HepG2 (cell line): ENCODE data around the gene TTC6. TPM values are rescaled to one million over a fixed set of nuclear protein-coding genes. Genes with fewer than 3 reads are reported as not detected.

Experiments used
- AKAP8 ChIP-seq: sonication (generic); formaldehyde crosslinking; IDR thresholded peaks from 2 replicates; pipeline ENCODE4 v1.5.1; 2020; ENCODE audit warnings: mild to moderate bottlenecking, missing genetic modification reagents
- ARID5B ChIP-seq: IDR thresholded peaks from 2 replicates; pipeline ENCODE4 v1.4.0; 2020; ENCODE audit warnings: mild to moderate bottlenecking, missing genetic modification reagents
- BRCA1 ChIP-seq: sonication (generic); formaldehyde crosslinking; IDR thresholded peaks from 2 replicates; pipeline ENCODE4 v1.4.0; 2020; ENCODE audit warnings: missing genetic modification reagents
- CREB1 ChIP-seq, 2 experiments: fragments of 450-650 bp in 1 of 2; IDR thresholded peaks; 2 replicates each; pipeline ENCODE4 v1.6.1; 2016 to 2017; ENCODE audit warnings: control low read depth in 1 of 2, mild to moderate bottlenecking in 1 of 2, missing compliant biosample characterization in 1 of 2, missing genetic modification characterization in 1 of 2
- FOXO1 ChIP-seq: sonication (generic); formaldehyde crosslinking; IDR thresholded peaks from 2 replicates; pipeline ENCODE4 v1.4.0; 2020; ENCODE audit warnings: missing genetic modification reagents
- GABPA ChIP-seq, 2 experiments: IDR thresholded peaks; 2 replicates each; pipeline ENCODE4 v1.6.1; 2011 to 2016; ENCODE audit warnings: low read depth in 2 of 2, low read length in 1 of 2, missing biosample characterization in 1 of 2, missing genetic modification characterization in 1 of 2
- KAT7 ChIP-seq: IDR thresholded peaks from 2 replicates; pipeline ENCODE4 v1.6.1; 2018; ENCODE audit warnings: borderline replicate concordance, missing compliant biosample characterization
- NFYB ChIP-seq: sonication (generic); formaldehyde crosslinking; IDR thresholded peaks from 2 replicates; pipeline ENCODE4 v1.4.0; 2020; ENCODE audit warnings: missing genetic modification reagents
- SIX4 ChIP-seq: sonication (generic); formaldehyde crosslinking; IDR thresholded peaks from 2 replicates; pipeline ENCODE4 v1.4.0; 2020; ENCODE audit warnings: missing genetic modification reagents
- SMAD9 ChIP-seq: sonication (generic); formaldehyde crosslinking; IDR thresholded peaks from 2 replicates; pipeline ENCODE4 v1.5.1; 2020; ENCODE audit warnings: mild to moderate bottlenecking, missing genetic modification reagents
- THAP11 ChIP-seq: IDR thresholded peaks from 2 replicates; pipeline ENCODE4 v1.6.1; 2016; ENCODE audit warnings: missing biosample characterization, missing genetic modification reagents
- ZFP36 ChIP-seq: fragments of 150-350 bp; IDR thresholded peaks from 2 replicates; pipeline ENCODE4 v1.6.1; 2018; ENCODE audit warnings: borderline replicate concordance, low read length, low read depth; ENCODE audit not compliant: partially characterized antibody
- ZFP62 ChIP-seq: sonication (generic); formaldehyde crosslinking; IDR thresholded peaks from 2 replicates; pipeline ENCODE4 v1.4.0; 2020; ENCODE audit warnings: missing genetic modification reagents
- ZFP91 ChIP-seq: sonication (generic); formaldehyde crosslinking; IDR thresholded peaks from 2 replicates; pipeline ENCODE4 v1.9.0; 2022; ENCODE audit warnings: missing genetic modification reagents, mild to moderate bottlenecking, borderline replicate concordance
- ZNF552 ChIP-seq: sonication (generic); formaldehyde crosslinking; IDR thresholded peaks from 2 replicates; pipeline ENCODE4 v1.9.0; 2022; ENCODE audit warnings: missing genetic modification reagents, mild to moderate bottlenecking, borderline replicate concordance
- ZNF567 ChIP-seq: sonication (generic); formaldehyde crosslinking; IDR thresholded peaks from 2 replicates; pipeline ENCODE4 v1.8.1; 2023; ENCODE audit warnings: mild to moderate bottlenecking, missing genetic modification reagents, borderline replicate concordance
- ZNF777 ChIP-seq: sonication (generic); formaldehyde crosslinking; IDR thresholded peaks from 2 replicates; pipeline ENCODE4 v1.4.0; 2020; ENCODE audit warnings: missing genetic modification reagents
- ZNF850 ChIP-seq: sonication (generic); formaldehyde crosslinking; conservative IDR thresholded peaks from 2 replicates; pipeline ENCODE4 v1.9.0; 2021; ENCODE audit warnings: mild to moderate bottlenecking, missing genetic modification reagents
- ZSCAN25 ChIP-seq: sonication (generic); formaldehyde crosslinking; IDR thresholded peaks from 2 replicates; pipeline ENCODE4 v1.8.0; 2022; ENCODE audit warnings: mild to moderate bottlenecking, missing genetic modification reagents
- ZSCAN31 ChIP-seq: sonication (generic); formaldehyde crosslinking; IDR thresholded peaks from 2 replicates; pipeline ENCODE4 v1.5.0; 2020; ENCODE audit warnings: low read depth, mild to moderate bottlenecking, missing genetic modification reagents
- polyA plus RNA-seq, 8 experiments: library from polyadenylated mRNA; depleted of rRNA in 3 of 8; stranded (reverse) in 7 of 8; unstranded in 1 of 8; fragments of >200 nt; fragmentation: Illumina TruSeq in 4 of 8; extraction: Trizol in 4 of 8; gene quantifications; 2 replicates each; pipeline versions ENCODE4 v1.2.1 to v1.2.3, GENCODE V29; 2011 to 2016; ENCODE audit warnings: low read depth in 4 of 8, missing spikeins in 1 of 8, mixed read lengths in 1 of 8; ENCODE audit not compliant: insufficient read depth in 1 of 8
- total RNA-seq, 5 experiments: library from RNA; depleted of rRNA; stranded (reverse); fragments of >200 nt; fragmentation: Illumina TruSeq; extraction: Trizol; gene quantifications; 2 replicates each; pipeline ENCODE4 v1.2.3, GENCODE V29; 2016; ENCODE audit warnings: low read depth in 1 of 5
- TF ChIP-seq, protein P1 (sequence below): IDR thresholded peaks from 2 replicates; pipeline ENCODE4 v1.6.1; 2016
- TF ChIP-seq, protein P2 (sequence below): sonication (generic); formaldehyde crosslinking; IDR thresholded peaks from 2 replicates; pipeline ENCODE4 v1.4.0; 2020; ENCODE audit warnings: mild to moderate bottlenecking, missing genetic modification reagents

Gene TTC6
- total and polyA plus RNA-seq, 2 of the 13 experiments (the other 11 are each of a cell fraction or from before 2014, with no cell fraction given): 9.3 to 27.4 TPM

- TF ChIP-seq, protein P1, sequence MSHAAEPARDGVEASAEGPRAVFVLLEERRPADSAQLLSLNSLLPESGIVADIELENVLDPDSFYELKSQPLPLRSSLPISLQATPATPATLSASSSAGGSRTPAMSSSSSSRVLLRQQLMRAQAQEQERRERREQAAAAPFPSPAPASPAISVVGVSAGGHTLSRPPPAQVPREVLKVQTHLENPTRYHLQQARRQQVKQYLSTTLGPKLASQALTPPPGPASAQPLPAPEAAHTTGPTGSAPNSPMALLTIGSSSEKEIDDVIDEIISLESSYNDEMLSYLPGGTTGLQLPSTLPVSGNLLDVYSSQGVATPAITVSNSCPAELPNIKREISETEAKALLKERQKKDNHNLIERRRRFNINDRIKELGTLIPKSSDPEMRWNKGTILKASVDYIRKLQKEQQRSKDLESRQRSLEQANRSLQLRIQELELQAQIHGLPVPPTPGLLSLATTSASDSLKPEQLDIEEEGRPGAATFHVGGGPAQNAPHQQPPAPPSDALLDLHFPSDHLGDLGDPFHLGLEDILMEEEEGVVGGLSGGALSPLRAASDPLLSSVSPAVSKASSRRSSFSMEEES (CRISPR knock-in tag): no peak
- TF ChIP-seq ZSCAN31 (CRISPR knock-in tag) (0 out of 2 replicates have a peak, but pooled peaks have one; percentile 36), ZNF850 (CRISPR knock-in tag) (no peak), ZFP62 (no peak), ZNF777 (CRISPR knock-in tag) (no peak), ZFP91 (CRISPR knock-in tag) (no peak), ZSCAN25 (CRISPR knock-in tag) (0 out of 2 replicates have a peak, but pooled peaks have one; percentile 33), SIX4 (CRISPR knock-in tag) (no peak), BRCA1 (no peak), ARID5B (0 out of 2 replicates have a peak, but pooled peaks have one; percentile 19), AKAP8 (CRISPR knock-in tag) (no peak), ZNF552 (CRISPR knock-in tag) (no peak), FOXO1 (CRISPR knock-in tag) (no peak), ZNF567 (CRISPR knock-in tag) (no peak), NFYB (CRISPR knock-in tag) (no peak), GABPA (IDR thresholded peaks at IDR 0.05; ENCODE audit: low read depth, low read length) (no peak), GABPA (CRISPR knock-in tag; IDR thresholded peaks at IDR 0.05; ENCODE audit: low read depth) (no peak), KAT7 (CRISPR knock-in tag) (no peak), CREB1 (IDR thresholded peaks at IDR 0.05) (no peak), CREB1 (CRISPR knock-in tag; IDR thresholded peaks at IDR 0.05) (no peak), SMAD9 (0 out of 2 replicates have a peak, but pooled peaks have one; percentile 67), ZFP36 (no peak), THAP11 (no peak)
- TF ChIP-seq, protein P2, sequence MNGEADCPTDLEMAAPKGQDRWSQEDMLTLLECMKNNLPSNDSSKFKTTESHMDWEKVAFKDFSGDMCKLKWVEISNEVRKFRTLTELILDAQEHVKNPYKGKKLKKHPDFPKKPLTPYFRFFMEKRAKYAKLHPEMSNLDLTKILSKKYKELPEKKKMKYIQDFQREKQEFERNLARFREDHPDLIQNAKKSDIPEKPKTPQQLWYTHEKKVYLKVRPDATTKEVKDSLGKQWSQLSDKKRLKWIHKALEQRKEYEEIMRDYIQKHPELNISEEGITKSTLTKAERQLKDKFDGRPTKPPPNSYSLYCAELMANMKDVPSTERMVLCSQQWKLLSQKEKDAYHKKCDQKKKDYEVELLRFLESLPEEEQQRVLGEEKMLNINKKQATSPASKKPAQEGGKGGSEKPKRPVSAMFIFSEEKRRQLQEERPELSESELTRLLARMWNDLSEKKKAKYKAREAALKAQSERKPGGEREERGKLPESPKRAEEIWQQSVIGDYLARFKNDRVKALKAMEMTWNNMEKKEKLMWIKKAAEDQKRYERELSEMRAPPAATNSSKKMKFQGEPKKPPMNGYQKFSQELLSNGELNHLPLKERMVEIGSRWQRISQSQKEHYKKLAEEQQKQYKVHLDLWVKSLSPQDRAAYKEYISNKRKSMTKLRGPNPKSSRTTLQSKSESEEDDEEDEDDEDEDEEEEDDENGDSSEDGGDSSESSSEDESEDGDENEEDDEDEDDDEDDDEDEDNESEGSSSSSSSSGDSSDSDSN (CRISPR knock-in tag): no peak
Measured at GRCh38 chr14:37617864-37618365, 22.5 kb downstream of the TTC6 start (continued).
